LoVo (cell line): ENCODE data around the gene WDPCP.
A peak's percentile ranks its signal among the peaks of the same experiment; 100 is the strongest.
"Not testable (repeated sequence)": the region's sequence is repeated elsewhere in the genome, so short reads cannot be mapped to it uniquely, and the experiment has no call there.

Source experiments
- DNase-seq: peaks from one replicate; pipeline ENCODE4 v3.0.0-alpha.2; 2016; ENCODE audit warnings: low spot score

WDPCP gene

GRCh38 chr2:63590626-63591408 is 2.5 kb upstream of the WDPCP start:
- DNase-seq: no peak

GRCh38 chr2:63589148-63589958 is 1.1 kb upstream of the WDPCP start:
- peak; percentile 2 for DNase-seq

- no peak for DNase-seq
Measured at GRCh38 chr2:63587814-63588384, 378 bp downstream of the WDPCP start.

- DNase-seq: no peak
Measured at GRCh38 chr2:63582873-63583272, 5.4 kb downstream of the WDPCP start.

DNA sequence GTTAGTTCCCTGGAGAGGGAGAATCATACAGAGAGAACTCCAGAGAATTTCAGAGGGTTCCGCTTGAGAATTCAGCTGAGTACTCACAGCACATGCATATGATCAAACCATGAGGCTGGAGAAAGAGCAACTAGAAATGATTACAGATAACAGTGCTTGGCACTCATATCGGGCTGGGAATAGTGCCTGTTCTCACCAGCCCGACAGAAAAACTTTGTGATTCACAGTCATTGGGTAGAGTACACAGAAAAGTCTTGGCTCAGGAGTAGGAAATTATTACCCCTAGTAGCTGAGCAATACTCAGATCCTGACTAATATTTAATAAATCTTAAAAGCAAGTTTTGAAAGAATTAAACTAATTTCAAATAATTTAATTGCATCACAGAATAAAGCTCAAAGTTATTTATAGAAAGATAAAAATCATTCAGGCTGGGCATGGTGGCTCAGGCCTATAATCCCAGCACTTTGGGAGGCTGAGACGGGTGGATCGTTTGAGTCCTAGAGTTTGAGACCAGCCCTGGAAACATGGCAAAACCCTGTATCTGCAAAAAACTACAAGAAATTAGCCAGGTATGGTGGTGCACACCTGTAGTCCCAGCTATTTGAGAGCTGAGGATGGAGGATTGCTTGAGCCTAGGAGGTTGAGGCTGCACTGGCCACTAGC is 6.8 kb downstream of the WDPCP start:
- no peak for DNase-seq

GRCh38 chr2:63580651-63581297 is 7.5 kb downstream of the WDPCP start:
- no peak for DNase-seq

DNA sequence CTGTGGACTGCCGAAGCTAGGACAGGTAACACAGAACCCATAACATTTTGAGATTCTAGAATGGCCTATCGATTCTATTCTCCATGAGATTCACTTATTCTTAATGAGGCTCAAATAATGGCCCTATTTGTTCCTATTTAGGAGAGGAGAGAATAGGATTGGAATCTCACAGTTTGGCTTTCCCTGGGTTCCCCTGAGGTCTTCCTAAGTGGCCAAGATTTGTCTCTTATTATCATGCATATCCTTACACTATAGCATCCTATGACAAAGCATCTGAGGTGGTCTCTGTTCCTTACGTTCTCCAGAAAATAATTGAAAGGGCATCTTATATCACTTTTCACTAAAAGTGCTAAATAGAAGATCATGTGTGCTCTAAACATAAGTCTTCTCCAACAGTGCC is 9.5 kb downstream of the WDPCP start:
- DNase-seq: no peak

DNA sequence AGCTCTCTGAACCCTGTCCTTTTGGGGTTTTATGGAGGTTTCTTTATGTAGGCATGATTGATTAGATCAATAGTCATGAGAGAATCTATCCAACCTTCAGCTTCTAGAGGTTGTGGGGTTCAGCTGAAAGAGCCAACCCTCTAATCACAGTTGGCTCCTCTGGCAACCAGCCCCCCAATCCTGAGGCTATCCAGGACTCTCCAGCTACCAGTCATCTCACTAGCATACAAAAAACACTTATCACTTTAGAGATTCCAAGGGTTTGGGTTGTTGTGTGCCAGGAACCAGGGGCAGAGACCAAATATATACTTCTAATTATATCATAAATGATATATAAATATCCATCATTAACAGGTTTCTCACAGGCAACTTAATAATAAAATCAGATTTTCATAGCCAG is 11.7 kb downstream of the WDPCP start:
- DNase-seq: no peak

GRCh38 chr2:63573726-63574345 is 14.4 kb downstream of the WDPCP start:
- DNase-seq: not testable (repeated sequence)

GRCh38 chr2:63573026-63573425 is 15.3 kb downstream of the WDPCP start:
- not testable (repeated sequence) for DNase-seq

DNA sequence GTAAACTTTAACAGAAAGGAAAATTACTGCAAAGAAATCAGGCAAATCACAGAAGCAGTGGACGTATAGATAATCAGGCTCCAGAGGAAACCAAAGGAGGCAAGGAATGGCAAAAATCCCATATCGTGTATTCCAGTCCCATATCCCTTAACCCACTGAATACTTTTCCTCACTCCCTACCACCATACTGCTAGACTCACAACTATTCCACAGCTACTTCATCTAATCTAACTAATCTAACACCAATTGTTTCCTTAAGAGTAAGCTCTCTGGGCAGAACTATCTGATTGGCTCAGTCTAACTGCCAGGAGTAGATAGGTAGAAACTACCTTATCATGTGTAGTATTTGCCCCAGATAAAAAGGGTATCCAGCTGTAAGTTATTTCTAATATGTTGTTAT is 16.3 kb downstream of the WDPCP start:
- no peak for DNase-seq

- DNase-seq: no peak
Measured at GRCh38 chr2:63571291-63571690, 17.0 kb downstream of the WDPCP start.

- DNase-seq: no peak
Measured at GRCh38 chr2:63569740-63570139, 18.5 kb downstream of the WDPCP start.

DNA sequence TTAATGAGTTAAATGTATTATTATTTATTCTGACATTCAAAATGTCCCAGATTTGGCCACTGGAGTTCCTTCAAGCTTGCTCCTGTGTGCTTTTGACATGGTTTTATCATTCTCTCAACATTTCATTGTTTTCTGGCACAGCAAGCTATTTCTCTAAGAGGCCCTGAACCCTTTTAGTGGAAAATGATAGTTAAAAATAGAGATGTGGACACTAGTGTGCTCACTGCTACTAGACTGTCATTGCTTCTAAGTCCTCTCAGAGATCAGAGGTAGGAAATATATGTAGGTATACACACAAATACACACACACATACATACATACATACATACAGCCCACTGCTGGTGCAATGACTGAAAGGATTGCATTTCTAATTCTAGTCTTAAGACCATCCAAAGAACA is 25.5 kb downstream of the WDPCP start:
- no peak for DNase-seq

- not testable (repeated sequence) for DNase-seq
Measured at GRCh38 chr2:63558922-63559321, 29.4 kb downstream of the WDPCP start.

GRCh38 chr2:63557819-63558218 is 30.5 kb downstream of the WDPCP start:
- DNase-seq: not testable (repeated sequence)

DNA sequence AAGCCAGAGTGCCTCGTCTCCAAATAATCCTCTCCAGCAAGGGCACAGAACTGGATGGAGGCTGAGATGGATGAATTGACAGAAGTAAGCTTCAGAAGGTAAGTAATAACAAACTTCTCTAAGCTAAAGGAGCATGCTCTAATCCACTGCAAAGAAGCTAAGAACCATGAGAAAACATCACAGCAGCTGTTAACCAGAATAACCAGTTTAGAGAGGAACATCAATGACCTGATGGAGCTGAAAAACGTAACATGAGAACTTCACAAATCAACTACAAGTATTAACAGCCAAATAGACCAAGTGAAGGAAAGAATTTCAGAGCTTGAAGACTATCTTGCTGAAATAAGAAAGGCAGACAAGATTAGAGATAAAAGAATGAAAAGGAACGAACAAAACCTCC is 32.3 kb downstream of the WDPCP start:
- no peak for DNase-seq

- no peak for DNase-seq
Measured at GRCh38 chr2:63555299-63555698, 33.0 kb downstream of the WDPCP start.

DNA sequence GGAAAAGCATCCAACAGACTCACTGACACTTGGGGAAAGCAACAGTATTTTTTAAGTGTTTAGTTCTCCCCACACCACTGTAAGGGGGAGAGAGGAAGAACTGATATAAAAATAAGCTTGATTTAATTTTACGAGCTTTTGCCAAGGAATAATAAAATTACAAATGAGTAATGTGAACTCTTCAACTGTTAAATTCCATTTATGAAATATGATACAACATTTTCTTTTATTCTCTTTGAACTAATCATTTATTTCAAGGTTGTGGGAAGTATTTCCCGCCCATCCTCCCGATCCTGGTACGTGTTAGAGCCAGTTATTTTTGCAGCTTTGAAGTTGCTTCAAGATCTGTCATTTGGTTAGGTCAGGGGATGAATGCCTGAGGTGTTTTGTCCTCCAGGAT is 35.2 kb downstream of the WDPCP start:
- DNase-seq: no peak

DNA sequence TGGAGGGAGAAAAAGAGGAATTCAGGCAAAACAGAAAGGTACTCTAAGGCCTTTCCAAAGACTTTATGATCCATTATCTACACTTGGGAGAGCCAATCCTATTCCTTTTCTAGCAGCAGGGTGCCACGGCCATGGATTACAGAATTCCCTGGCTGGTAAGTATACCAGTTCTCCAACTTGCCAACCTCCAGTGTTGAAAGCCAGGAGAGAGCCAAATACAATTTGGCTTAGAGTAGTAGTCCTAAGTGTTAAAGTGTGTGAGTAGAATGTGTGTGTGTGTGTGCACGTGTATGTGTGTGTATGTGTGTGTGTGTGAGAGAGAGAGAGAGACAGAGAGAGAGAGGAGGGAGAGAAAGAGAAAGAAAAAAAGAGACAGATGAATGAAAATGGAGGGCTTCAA is 43.3 kb downstream of the WDPCP start:
- no peak for DNase-seq

DNA sequence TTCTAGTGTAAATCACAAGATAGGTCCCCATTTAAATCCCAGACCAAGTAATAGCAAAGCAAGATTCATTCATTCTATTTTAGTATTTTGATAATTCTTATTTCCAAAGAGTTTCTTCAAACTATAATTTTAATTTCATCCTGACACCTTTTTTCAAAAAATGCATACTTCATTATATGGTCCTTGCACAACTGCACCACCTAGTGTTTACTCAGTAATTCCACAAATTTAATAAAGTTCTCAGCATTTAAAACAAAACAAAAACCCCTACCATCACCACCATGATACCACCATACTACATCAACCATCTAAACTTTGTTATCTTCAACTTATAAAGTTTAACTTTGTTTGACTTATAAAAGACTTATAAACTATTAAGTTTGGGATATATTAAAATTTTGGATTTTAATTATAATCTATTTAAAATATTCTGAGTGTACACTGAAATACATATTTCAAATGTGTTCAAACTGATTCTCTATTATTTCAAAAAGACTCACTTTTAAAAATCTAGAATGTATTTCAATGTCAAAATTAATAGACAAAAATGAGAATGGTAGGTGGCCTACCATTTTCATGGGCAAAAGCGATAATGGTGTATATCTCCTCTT is 44.2 kb downstream of the WDPCP start:
- peak; percentile 13 for DNase-seq
